ENCODE results near the gene PARD3B. TPM values are rescaled to one million over a fixed set of nuclear protein-coding genes. Genes with fewer than 3 reads are reported as not detected.

The PARD3B gene
- total and polyA plus RNA-seq, 2 experiments from 2014 or later = 3.5 to 4.4 TPM

- Mint-ChIP-seq H3K4me3 (no peak overlapping the region), H3K27me3 (ENCODE audit: insufficient read depth, low read depth, poor library complexity) (peaks cover 3% of the 10 kb centered on the region), H3K36me3 (ENCODE audit: low read depth) (no peaks in the 10 kb centered on the region), H3K27ac (peak overlapping the region; percentile 35; the same call in 1 of the 2 replicates), H3K9me3 (no peaks in the 10 kb centered on the region; the same call in 2 of the 3 replicates), H3K4me1 (peaks cover 19% of the 10 kb centered on the region)
- Histone ChIP-seq H3K4me3 (no peak overlapping the region), H3K27ac (ENCODE audit: low read depth) (no peak overlapping the region), H3K4me2 (no peak overlapping the region), H3K9me2 (ENCODE audit: insufficient read depth) (peaks cover 6% of the 10 kb centered on the region; the same call in 1 of the 2 replicates), H3K79me2 (replicated peaks; ENCODE audit: insufficient read depth) (no peaks in the 10 kb centered on the region), H3K27me3 (ENCODE audit: insufficient read depth) (no peaks in the 10 kb centered on the region), H4K20me1 (replicated peaks; ENCODE audit: insufficient read depth) (no peaks in the 10 kb centered on the region), H3K4me1 (ENCODE audit: insufficient read depth) (peaks cover 15% of the 10 kb centered on the region), H2AFZ (peak overlapping the region; percentile 14; the same call in 1 of the 2 replicates), H3K36me3 (ENCODE audit: insufficient read depth) (no peaks in the 10 kb centered on the region), H3F3A (replicated peaks; ENCODE audit: low read depth) (no peaks in the 10 kb centered on the region)
- DNase-seq (ENCODE audit: low spot score) (no peak), ATAC-seq (peak; percentile 58)
- TF ChIP-seq REST (IDR thresholded peaks at IDR 0.05; ENCODE audit: unreplicated experiment) = no peak
- TF ChIP-seq NANOG (IDR thresholded peaks at IDR 0.05; ENCODE audit: borderline replicate concordance) = no peak
- TF ChIP-seq ETS1 (IDR thresholded peaks at IDR 0.05) = no peak
- no peak for TF ChIP-seq ZNF331 (CRISPR knock-in tag; IDR thresholded peaks at IDR 0.05; ENCODE audit: low read depth)
- TF ChIP-seq STAT1 (IDR thresholded peaks at IDR 0.05; ENCODE audit: unreplicated experiment) = no peak
- TF ChIP-seq CTCF (conservative IDR thresholded peaks at IDR 0.05; ENCODE audit: low read depth in 2 of 2) = no peak
- no peak for TF ChIP-seq CREB1 (CRISPR knock-in tag; IDR thresholded peaks at IDR 0.05; ENCODE audit: low read depth)
- TF ChIP-seq ZNF114 (CRISPR knock-in tag; IDR thresholded peaks at IDR 0.05) = no peak
- no peak for TF ChIP-seq ZNF462 (CRISPR knock-in tag; IDR thresholded peaks at IDR 0.05)
Observed at GRCh38 chr2:205180730-205181129, 635.5 kb downstream of the PARD3B start.
